Kidney capillary endothelial cell (primary cell): ENCODE measurements around the gene AKNA.

Experiments
- DNase-seq: peaks from one replicate; pipeline ENCODE4 v3.0.0-alpha.2; 2018; ENCODE audit warnings: low spot score

AKNA gene

DNA sequence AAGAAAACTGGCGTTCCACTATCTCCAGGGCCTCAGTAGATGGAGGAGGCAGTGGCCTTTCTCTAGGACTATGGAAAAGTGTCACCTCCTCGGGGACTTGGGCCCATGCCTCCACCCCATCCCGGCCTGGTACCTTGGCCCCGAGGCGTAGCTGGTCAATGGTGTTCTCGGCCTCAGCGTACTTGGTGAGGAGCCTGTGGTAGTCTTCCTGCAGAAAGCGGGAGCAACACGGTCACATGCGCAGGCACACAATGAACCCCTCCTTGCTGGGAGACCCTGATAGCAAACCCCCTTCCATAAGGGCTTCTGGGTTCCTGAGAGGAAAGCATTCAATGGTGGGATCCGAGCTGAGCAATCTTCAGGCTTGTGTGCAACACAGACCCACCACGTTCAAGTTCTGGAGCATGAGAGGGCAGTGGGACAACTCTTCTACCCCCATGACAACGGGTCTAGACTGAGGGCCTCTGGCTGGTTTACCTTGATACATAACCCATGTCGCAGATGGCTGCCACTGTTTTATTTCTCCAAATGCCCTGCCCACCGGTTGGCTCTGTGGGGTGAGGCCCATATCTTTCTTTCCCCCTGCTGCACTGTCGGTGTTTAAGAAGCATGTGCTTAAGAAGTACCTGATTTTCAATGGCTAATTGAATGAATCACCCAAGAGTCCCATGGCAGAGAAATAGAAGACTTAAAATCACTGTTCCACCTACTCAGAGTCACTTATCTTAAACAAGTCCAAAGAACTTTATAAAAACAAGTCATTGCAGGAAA lies 13.6 kb downstream of the AKNA start:
- DNase-seq: no peak

DNA sequence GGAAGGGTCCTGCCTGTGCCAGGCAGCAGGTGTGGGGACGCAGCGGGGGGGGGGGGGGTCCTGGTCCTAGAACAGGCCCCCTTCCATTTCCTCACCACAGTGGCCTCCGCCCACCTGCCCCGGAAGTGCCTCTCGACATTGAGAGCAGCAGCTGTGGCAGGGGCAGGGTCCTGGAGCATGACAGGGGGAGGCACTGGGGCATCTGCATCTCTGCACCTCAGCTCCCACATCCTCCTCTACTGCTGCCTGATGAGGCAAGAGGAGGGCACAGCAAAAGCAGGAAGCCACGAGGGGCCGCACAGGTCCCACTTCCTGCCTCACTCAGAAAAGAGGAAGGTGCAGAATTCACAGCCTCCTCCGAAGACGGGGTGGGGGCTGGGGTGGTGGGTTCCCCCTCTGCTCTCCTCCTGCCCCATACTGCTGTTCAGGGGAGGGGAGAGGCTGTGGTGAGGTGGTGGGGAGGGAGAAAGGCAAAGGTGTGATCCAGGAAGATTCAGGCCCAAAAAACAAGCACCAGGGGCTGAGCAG lies 14.8 kb downstream of the AKNA start:
- DNase-seq: no peak

DNA sequence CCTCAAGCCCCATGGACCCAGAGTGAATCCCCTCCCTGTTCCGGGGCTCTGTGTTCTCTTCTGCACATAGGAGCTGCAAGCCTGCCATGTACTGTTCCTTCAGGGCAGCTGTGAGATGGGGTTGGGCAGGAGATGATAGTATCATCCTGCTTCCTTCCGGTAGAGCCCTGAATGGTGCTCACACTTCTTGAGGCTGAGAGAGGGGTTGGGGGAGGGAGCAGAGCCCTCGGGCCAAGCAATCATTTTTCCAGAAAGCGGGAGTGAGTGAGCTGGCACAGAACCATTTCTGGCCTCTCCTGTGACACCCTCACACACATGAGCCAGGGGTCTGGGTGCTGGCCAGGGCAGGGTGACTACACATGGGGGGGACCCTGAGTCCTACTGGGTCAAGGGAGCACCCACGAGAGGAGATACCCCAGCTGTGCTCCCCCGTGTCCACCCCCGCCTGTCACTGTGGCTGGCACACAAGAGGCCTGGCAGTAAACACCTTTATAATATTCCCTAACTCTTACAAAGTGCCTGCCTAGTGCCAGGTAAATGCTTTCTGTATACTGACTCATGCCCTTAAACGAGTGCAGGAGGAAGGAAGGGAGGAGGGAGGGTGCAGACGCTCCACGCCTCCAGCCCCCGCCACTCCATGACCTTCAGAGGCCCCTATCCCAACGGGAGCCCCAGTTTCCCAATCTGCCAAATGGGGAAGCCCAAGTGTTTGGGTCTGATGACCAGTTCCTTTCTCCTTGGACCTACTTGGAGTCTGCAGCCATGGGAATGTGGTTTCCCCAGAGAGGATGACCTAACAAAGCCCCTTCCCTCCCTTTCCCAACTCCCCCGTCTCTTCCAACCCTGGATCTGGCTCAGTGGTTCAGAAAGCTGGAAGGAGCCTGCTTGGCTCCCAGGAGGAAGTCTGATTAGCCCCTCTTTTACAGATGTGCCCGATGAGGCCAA lies 15.5 kb downstream of the AKNA start:
- DNase-seq: peak; percentile 59

DNA sequence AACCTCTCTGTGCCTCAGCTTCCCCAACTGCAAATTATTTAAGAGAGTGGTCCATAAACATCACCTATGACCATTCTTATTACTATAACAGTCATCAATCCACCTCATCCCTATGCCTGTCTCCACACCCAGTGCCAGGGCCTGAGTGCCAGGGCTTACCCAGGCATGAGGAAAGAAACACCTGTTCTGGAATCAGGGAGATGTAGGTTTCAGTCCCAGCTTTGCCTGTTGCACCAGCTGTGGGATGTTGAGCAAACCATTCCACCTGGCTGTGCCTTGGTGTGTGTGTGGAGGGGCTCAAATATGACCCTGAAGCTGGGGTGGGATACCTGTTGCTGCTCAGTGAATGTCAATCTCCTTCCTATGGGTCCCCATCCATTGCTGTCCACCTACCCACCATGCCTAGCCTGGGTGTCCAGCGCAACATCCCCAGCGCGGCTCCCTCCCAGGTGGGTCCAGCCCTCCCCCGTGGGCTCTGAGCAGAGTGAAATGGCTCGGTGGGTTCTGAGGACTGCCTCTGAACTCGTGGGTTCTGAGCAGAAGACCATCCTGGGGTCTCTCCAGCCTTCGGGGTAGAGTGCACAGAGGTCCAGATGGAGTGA lies 16.3 kb downstream of the AKNA start:
- DNase-seq: no peak

DNA sequence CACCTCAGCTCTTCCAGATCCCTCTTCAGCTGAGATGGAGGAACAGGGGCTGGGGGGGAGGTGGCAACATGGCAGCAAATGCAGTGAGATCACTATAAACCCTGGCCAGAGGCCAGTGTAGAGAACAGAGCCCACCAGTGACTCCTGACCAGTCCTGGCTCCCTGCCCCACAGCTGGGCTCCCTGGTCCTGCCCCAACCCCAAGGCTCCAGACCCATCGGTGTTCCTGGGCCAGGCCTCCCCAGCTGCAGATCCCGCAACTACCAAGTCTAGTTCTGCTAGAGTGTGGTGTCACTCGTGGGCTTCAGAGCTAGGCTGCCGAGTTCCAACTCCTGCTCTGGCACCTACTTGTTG lies 16.8 kb downstream of the AKNA start:
- DNase-seq: no peak

DNA sequence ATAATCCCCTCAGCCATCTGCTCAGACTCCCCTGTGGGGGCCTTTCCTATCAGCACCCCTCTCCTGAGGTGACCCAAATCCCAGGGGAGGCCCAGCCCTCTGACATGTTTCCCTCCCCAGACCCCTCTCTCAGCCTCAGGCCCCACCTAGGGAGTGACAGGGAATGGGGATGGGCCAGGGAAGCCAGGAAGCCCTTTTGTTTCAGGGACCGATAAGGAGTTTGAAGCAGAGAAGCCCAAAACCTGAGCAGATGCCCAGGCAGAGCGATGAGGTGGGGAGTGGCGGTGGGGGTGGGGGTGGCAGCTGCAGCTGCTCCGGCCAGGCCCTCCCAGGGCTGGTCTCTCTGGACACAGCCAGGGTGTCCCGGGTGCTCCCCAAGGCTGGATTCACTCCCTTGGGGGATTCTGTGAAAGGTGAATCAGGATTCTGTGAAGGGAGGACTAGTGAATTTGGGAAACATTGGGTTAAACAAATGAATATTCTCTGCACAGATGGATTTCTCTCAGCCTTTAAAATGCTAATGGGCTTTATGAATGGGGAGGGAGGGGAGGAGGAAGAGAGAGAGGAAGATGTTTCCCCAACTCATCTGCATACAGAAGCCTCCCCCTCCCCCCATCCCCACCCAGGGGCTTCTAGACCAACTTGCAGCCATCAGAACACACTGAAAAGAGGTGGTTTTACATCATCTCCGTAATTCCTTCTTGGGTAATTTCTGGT lies 17.4 kb downstream of the AKNA start:
- no peak for DNase-seq

DNA sequence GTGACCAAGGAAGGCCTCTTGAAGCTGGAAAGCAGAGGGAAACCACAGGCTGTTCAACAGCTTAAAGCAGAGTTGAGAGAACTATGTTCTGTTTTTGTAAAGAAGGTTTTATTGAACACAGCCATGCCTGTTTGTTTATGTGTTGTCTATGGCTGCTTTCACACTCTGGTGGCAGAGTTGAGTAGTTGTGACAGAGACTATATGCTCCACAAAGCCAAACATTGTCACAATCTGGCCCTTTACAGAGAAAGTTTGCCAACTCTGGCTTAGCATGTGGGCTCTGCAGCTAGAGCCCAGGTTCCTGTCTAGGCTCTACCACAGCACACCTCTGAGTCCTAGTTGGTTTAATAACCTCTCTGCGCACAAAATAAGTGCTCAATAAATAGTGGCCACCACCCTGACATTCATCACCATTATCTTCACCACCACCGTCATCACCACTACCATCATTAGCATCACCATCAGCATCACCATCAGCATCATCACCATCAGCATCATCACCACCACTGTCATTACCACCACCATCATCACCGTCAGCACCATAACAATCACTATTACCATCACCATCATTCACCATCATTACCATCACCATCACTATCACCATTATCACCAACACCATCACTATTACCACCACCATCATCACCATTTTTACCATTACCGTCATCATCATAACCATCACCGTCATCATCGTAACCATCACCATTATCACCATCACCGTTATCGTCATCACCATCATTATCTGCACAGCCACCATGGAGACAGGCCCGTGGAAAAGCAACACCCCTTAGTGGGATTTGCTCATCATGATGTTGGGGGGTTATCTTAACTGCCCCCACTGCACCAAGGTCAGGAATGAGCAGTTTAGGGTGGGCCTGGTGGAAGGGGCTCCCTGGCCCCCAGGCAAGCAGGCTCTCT lies 18.3 kb downstream of the AKNA start:
- no peak for DNase-seq

DNA sequence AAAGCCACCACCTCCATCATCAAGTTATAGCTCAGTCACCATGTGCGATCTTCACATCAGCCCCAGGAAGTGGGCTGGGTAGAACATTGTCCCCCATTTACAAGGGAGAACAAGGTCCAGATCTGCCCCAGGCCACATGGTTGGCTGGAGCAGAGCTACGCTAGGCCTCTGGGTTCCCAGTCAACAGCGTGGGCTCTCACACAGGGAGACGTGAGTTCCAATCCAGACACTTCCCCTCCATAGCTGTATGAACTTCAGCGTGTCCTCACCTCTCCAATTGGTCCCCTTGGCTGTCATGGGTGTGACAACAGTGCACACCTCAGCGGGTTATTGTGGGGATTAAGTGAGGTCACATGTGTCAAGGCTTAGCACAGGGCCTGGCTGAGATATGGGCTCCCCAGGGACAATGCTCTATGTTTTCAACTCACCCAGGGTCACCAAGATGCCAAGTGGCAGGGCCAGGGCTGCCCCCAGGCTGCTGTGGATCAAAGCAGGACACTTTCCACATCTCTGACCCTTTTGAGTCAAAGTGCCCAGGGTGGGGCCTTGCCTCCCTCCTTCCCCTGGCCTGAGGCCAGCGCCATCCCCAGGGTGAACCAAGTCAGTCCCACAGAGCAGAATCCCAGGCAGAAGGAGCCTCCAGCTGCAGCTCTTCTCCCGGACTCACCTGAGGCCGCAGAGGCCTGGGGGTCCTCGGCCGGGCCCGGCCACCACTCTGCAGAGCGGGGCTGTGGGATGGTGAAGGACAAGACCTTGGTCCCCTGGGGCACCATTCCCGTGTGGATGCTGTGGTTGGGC lies 19.8 kb downstream of the AKNA start:
- DNase-seq: no peak

DNA sequence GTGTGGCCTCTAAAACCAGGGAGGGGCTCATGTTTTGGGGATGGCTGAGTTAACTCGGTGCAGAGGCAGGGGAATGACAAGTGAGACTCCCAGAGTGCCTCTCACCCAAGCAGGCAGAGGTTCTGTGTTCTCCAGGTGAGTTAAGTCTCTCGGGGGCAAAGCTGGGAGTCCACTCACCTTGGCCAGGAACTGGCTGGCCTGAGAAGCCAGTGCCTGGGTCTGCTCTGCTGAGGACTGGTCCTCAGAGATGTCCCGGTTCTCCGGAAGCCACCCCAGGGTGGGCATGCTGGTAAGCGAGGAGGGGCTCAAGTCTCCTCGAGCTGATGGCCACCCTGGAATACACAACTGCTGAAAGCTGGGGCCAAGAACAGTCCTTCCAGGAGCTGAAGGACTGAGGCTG lies 20.4 kb downstream of the AKNA start:
- DNase-seq: no peak

DNA sequence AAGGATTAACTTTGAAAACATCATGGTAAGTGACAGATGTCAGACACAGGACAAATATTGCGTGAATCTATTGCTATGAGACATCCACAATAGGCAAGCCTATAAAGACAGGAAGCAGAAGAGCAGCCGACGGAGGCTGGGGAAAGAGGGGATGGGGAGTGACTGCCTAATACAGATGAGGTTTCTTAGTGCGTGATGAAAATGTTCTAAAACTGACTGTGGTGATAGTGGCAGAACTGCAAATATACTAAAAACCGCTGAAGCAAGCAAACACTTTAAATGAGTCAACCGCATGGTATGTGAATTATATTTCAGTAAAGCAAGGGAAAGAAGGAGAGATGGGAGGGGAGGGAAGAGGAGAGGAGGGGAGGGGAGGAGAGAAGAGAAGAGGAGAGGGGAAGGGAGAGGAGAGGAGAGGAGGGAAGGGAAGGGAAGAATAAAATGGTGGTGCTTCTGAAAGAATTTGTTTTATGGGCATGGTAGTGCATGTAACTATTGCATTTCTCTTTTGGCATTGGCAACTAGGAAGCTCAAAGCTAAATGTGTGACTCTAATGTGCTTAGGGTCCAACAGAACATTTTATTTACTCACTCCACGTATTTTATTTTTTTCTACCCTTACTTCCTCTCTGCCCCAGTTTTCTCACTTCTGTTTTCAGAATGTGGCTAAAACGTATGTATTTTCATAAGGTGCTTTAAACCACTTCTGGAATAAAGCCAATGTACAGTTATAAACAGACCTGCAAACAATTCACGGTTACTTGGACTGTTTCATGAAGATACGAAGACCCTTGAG lies 21.3 kb downstream of the AKNA start:
- DNase-seq: no peak

DNA sequence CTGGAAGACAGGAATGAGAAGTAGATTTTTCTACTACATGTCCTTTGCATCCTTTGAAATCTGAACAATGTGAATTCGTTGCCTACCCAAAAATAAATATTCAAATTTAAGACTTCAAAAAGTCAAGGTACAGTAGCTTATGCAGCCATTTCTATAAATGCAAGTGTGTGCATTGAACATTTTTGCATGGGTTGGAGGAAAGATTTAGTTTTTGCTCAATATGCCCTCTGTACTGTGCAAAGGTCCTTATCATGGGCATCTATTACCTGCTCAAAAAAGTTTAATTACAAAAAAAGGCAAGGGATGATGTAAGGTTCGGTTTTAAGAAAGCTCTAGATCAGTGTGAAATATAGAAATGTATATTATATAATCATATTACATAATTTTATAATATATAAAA lies 22.6 kb downstream of the AKNA start:
- no peak for DNase-seq

DNA sequence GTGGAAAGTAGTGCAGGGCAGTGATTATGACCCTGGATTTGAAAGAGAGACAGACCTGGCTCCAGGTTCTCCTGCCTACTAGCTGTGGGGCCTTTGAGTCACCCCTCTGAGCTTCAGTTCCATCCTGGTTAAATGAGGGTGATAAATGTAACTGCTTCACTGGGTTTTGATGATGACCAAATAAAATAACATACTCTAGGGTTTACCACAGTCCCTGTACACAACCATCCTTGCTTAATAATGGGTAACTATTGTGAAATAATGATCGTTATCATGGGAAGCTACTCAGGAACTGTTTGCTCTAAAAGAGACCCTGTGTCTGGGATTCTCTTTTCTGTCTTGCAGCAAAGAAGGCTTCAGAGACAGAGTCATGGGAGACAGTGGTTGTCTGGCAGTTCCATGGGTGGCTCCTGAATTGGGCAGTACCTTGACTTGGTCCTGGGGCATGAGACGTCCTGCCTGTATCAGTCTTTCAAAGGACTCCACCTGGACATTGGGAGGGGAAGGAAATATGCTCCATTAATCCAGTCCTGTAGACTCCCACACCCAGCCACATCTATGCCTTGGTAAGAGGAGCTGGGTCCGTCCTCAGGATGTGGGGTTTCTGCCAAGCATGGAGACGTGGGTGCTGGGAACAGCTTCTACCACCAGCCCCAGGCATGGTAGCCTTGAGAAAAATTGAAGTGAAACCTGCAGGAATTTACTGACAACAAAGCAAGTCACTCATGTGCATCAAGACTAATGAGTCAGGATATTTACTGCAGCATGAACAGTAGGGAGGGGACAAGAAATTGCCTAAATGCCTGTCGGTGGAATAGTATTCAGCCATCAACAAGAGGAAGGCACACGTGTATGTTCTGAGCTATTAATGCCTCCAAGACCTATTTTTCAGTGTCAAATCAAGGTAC lies 23.4 kb downstream of the AKNA start:
- DNase-seq: no peak

DNA sequence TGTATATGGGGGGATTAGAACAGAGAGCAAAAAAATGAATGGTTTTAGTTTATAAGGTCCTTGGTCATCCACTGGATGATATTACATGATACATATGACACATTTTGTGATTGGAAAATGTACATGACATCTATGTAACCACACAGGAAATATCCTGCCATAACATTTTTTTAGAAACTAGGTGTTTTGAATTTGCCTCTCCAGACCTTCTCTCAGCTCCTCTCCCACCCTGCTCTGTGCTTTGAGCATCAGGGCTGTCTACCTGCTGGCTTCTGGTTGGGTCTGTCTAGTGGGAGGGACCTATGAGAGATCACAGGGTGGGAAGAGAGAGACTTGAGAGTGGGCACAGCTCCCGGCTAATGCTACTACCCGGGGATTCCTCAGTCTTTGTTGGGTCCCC lies 24.4 kb downstream of the AKNA start:
- DNase-seq: no peak

DNA sequence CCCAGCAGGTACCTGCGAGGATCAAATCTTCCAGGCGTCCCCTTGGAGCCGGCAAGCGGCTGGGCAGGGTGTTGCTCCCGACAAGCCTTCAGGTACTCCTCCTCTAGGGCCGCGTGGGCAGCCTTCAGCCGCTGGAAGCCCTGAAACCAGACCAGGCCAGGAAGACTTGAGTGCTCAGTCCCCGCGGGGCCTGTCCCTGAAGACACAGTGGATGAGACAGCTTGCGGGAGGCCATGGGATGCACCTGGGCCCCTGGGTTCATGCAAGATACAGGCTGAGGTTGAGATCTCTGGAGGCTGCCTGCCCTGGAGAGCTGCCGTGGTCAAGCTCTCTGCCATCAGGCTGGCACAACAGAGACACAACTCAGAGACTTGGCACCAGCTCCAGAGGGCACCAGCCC lies 25.4 kb downstream of the AKNA start:
- no peak for DNase-seq

DNA sequence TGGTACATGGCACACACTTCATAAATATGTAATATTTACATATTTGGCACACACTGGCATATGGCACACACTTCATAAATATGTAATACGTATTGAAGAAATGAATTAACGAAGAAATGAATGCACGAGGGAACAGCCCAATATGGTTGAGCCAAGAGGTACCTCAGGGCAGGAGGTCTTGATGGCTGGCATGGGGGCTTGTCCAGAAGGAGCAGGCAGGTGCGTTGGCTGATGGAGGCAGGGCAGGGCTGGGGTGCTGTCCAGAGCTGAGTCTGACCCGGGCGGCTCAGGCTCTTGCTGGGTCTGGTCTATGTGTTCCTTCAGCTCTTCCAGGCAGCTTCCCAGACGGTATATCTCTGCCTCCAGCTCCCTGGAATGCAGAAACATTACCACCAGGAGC lies 26.2 kb downstream of the AKNA start:
- DNase-seq: no peak

DNA sequence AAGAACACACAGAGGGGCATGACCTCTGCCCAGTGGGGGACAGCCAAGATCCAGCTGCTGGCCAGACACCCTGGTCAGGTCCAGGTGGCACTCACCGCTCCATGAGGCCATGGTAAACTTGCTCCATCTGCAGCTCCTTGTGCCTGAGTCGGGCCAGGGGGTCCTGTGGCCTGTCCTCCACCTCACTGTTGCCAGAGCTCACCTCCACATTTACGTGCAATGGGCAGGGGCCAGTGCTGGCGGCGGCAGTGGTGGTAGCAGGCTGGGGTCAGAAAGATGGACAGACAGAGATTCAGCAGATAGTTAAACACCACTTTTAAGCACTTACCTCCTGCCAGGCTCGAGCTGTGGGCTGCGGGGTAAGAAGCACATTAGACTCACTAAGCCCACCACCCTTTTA lies 28.0 kb downstream of the AKNA start:
- DNase-seq: no peak

DNA sequence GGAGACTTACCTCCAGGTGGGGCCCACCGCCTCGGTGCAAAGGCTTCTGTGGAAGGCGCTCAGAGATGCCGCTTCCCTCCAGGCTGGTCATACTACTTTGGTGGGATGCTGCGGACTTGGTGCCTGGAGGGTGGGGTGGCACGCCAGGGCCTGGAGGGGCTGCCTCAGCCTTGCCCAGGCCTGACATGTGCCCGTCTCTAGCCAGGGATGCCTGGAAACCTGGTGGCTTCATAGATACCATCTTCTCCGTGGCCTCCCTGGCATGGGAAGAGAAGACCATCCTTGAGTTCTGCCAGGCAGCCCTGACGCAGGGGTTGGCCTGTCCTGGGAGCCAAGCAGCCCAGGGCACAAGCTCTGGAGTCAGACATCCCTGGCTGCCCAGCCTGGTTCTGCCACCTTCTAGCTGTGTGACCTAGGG lies 29.9 kb downstream of the AKNA start:
- DNase-seq: no peak

DNA sequence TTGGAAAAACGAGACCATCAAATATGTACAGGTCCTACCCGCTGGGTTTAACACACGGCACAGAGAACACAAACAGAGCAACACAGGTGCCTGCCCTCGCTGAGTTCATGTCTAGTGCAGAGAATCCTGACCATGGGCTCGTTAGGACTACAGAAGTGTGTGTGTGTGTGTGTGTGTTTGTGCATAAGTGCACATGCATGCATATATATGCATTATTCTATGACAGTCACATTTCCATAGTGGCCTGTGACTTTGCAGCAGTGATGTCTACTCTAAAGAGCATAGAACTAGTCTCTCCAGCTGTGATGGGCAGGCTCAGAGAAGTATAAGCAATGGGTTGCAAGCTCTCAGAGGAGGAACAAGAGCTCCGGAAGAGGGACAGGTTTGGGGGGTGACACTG lies 30.4 kb downstream of the AKNA start:
- DNase-seq: no peak
